Anterior cingulate cortex (tissue), 58 donors: ENCODE data around the gene SCN5A.
"Not testable (repeated sequence)": the region's sequence is repeated elsewhere in the genome, so short reads cannot be mapped to it uniquely, and the experiment has no call there.

Source experiments
- DNase-seq, 58 donors: peaks; one replicate each; lab custom pipeline; 2025; lab: John Stamatoyannopoulos, UW

The SCN5A gene

DNA sequence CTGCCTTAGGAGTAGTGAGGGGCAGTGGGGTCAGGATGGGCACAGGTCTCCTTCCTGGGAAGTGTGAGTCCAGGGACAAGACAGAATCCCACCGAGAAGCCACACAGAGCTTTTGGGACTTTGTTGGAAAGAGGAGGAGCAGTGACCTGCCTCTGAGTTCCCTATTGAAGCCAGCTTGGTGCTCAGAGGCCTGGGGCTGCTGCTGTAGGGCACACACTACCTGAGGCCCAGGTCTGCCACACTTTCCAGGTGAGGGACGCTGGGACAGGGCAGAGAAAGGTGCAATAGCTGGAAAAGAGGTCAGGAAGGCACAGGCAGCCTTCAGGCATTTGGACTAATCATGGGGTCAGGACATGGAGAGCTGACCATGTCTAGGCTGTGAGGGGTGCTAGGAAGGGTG lies 67.7 kb downstream of the SCN5A start:
- DNase-seq = no peak

DNA sequence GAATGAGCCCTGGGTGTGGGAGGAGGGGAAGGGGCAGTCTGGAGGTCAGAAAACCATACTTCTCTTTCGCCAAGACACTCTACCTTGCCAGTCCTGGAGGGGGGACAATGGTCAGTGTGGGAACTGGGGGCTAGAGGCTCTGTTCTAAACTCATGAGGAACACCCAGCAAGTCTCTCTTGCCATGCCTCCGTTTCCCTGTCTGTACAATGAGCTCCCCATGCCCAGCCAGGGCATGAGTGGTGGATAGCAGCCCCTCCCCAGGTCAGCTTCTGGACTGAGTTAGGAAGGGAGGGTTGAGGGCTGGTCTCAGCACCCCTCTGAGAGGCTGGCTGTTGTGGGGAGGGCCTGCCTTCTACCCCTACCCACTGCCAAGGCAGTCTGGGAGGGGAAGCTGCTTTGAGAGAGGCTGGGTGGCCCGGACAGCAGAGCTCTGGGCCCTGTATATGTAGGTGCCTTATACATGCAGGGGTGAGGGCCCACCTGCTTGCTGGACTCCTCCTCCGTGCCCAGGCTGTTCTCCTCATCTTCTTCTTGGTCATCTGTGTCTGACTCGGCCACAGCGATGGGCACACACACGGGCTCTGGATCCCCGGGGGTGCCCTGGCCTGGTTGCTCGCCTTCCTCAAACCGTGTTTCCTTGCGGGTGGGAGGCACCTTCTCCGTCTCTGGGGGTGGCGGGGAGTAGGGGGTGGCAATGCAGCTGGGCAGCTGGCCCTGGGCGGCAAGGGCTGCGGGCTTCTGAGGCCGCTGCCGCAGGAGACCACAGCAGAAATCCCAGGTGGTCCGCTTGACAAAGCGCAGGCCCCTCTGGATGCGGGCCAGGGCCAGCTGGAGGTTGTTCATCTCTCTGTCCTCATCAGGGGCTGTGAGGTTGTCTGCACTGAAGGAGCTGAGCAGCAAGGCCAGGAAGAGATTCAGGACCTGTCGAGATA lies 68.8 kb downstream of the SCN5A start:
- DNase-seq = no peak

DNA sequence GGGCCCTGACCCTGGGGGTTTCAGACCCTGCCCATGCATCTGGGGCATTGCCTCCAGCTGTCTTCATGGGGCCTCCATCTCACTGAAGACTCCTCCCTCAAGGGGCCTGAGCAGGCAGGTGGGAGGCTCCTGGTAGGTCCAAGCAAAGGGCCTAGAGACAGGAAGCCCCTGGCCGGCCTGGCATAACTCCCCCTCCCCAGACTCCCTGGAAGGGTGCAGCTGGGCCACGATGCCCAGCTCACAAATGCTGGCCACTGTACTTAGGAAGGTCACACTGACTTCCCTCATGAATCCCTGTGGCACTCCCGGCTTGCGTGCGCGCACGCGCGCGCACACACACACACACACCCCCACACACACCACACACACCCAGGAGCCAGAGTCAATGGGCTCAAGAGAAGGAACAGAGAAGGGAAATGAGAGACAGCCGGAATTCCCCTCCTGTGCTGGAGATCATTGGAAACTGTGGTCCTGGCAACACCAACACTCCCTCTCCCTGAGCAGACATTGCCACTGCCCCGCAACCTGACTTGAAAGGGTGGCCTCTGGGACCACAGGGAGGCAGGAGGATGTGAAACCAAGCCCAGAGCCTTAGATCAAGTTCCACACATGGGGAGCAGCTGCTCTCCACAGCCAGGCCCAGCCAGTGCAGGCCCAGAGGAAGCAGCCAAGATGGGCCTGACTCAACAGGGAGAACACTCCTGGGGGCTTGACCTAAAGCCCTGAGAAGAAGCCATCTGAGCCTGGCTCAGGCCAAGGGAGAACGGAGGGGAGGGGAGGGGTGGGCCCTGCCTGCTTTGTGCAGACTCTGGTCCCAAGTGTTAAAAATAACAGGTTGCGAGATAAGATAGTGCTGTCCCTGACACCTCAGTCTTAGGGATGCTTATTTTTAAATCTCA lies 69.7 kb downstream of the SCN5A start:
- DNase-seq = peak in 4 of 58 donors; percentile 3 to 34 (median 10)

DNA sequence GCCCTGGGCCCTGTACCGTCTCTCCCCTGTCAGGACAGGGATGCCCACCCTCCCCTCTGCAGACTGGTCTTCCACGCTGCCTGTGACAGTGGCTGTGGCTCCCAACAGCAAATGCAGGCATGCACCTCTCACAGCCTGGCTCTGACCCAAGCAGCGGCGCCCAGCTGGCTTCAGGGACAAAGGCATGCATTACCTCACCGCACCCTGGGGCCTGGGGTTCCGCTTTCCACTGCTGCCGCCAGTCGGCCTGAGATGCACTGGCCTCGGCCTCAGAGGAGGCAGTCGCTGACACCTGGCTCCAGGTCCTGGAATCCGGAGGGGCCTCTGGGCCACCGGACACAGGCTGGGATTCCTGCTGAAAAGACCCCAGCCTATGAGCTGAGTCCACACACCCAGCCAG lies 70.3 kb downstream of the SCN5A start:
- DNase-seq = peak in 2 of 58 donors; percentile 8 to 11

DNA sequence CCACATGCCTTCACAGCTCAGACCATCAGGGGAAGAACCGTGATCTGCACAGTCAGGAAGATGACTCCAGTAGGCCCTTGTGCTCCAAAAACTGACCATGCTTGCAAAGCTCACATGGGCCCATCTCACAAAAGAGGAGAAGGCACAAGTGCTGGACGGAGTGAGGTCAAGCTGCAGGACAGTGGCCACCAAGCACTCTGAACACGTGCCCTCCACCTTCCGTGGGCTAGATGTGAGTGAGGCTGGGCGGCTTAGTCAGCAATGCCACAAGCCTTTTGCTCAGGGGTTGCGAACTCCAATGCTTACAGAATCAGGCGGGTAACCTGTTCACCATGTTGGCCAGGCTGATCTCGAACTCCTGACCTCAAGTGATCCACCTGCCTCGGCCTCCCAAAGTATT lies 70.9 kb downstream of the SCN5A start:
- DNase-seq = no peak

DNA sequence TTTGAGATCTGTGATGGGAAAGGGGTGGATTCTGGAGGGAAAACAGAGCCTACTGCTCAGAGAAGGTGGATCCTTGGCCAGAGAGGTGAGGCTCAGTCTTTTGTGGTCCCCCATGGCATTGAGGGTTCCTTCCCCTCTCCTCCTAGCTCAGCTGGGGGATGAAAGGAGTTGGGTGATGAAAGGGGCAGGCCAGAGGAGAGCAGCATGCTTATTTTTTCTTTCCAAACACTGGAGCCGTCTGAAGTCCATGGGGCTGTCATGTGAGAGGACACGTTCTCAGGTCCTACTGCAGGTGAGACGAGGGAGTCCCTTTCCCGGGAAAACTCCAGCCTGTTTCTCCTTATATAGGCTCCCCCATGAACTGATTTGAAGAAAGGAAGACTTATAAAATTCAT lies 71.4 kb downstream of the SCN5A start:
- no peak for DNase-seq

DNA sequence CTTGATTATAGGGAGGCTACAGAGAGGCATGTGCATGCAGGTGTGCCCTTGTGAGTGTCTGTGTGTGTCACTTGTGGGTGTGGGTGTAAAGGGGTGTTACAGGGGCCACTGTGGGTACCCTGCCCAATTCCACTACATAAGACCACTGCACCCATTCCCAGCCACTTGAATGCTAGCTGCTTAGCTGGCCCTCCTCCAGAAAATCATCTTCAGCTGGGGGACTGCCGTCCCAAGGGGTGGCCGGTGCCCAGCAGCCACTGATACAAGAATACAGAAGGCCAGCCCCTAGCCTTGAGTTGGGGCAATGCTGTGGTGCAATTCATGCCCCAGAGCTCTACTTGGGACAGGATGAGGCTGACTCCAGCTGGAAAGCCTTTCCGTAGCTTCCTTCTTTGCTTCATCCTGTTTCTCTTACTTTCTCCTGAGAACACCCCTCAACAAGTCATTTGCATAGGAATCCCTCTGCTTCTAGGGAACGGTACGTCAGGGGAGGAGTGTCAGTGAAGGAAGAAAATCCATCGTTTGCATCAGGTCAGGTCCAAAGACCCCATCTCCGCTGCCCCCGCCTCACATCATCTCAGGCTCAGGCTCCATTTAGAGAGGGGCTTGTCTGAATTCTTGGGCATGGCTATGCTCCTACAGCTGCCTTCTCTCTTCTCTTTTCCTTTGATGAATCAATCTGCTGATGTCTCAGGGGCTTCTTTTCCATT lies 72.0 kb downstream of the SCN5A start:
- no peak for DNase-seq

DNA sequence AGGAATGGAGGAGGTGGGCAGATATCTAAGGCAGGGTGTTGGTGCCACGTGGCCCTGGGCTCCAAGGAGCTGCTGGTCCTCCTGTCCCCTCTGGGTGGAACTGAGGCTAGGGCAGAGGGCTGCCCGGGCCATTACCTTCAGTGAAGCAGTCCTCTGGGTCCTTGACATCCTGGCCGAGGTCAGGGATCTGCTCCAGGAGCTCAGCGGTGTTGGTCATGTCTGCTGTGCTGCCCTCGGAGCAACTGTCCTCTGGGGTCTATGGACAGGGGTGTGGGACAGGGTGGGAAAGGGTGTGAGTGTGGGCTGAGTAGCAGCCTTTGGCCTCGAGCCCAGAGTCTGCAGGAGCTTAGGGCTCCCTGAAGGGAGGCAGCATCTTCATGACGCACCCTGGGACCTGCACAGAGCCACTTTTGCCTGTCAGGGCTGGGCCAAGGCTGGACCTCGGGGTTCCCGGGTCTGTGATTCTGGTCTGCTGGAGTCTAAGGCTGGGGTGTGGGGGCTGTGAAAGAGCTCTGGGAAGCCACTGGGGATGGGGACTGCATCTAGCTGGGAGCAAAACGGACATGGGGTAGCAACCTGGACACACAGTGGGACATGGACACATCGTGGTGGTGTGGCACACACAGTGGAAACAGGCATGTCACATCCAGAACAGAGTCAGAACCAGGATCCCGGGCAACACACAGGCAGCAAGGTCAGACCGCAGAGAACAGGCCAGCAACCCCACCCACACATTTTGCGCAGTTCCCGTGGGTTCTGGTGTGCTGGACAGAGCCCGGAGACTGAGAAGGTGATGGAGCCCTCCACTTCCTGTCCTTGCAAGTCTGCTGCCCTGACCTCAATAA lies 72.7 kb downstream of the SCN5A start:
- no peak for DNase-seq

DNA sequence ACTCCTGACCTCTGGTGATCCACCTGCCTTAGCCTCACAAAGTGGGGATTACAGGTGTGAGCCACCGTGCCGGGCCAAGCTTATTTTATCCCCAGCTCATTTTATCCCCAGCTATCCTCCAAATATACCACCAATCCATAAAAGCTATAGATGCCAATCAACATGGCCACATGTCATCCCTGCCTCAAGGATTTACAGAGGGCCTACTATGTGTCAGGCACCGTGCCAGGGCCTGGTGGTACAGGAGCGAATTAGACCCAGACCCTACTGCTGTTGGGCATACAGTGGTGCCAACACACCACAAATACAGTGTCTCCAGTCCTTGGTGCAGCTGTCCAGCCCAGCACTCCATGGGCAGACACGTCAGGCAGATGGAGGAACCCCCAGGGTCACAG lies 73.4 kb downstream of the SCN5A start:
- no peak for DNase-seq

DNA sequence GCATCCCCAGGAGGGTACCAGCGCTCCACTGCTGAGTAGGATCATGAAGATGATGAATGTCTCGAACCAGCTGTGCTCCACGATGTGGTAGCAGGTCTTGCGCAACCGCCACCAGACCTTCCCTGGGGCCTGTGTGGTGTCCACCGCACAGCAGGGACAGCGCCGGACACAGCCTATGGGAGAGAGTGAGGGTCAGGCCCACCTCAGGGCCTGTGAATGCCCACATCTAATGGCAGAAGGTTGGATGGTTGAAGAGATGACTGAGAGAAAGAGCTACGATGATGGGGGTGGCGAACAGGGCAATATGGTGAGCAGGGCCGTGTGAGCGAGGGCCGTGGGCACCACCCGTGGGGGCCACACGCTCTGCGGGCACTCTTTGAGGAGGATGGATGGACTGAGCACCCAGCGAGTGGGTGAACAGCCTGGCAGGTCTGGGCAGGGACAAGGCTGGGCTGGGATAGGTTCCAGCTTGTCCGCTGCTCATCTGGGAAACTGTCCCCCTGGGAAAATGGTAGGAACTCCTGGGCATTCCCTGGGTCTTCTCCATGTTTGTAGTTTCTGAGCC lies 74.1 kb downstream of the SCN5A start:
- no peak for DNase-seq

DNA sequence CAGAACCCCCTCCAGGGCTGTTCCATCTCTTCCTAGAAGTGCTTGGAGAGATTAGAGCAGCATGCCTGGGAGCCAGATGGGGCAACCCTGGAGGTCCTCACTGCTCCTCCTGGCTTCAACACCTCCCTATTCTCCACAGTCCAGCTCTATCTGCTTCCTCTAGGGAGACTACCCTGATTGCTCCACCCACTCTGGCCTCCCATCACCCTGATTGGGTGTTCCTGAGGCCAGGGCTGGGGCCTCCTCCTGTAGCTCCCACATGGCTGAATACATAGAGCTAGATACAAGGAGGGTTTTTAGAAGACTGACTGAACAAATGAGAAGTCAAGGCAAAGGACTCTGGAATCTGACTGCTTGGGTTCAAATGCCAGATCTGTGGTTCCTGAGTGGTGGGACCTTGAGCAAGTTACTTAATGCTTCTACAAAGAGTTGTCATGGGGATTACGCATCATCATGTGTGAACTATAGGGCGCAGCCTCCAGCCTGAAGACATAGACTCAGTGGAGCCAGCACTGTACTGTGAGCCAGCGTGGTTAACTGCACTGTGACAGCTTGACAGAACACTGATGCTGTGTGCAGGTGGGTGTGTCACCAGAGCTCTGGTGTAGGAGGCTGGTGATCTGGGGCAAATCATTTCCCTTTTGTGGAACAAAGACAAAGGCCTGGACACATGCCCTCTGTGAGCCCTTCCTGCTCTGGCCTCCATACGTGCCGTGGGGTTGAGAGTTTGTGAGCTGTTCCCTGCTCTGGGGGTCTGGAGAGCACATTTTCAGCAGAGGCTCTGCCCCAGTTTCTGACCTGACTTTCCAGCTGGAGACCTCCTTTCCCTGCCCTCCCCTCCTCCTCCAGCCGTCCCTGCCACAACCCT lies 74.8 kb downstream of the SCN5A start:
- no peak for DNase-seq

DNA sequence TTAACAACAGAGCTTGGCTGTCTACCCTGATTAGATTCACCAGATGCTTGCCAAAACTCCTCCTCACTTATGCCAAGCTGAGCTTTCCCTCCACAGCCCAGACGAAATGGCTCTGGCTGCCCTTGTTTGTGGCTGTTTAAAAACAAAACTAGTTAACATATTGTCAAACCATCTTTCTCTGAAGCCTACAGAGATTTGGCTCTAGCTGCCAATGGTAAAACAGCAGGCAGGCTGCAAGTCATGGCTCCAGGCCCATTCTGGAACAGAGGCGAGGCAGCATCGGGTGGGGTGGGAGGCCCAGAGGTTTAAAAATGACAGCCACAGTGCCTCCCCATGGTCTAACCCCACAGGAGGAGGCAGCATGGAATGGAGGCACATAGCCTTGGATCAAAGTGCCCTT lies 75.9 kb downstream of the SCN5A start:
- peak in 11 of 58 donors; percentile 11 to 55 (median 21) for DNase-seq

DNA sequence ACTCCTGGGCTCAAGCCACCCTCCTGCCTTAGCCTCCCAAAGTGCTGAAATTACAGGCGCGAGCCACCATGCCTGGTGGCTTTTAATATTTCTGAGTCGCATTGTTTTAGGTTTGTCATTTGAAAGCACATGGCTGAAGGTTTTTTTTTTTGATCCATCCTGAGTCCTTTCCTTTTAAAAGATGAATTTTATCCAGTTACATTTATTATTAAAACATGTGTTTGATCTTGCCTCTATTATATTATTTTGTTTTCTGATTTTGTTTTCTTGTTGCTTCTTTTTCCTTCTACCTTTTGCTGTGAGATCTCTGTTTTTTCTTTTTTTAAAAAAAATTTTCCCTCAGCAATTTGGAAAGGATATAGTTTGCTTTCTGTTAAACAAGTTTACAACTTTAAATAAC lies 76.4 kb downstream of the SCN5A start:
- no peak for DNase-seq

DNA sequence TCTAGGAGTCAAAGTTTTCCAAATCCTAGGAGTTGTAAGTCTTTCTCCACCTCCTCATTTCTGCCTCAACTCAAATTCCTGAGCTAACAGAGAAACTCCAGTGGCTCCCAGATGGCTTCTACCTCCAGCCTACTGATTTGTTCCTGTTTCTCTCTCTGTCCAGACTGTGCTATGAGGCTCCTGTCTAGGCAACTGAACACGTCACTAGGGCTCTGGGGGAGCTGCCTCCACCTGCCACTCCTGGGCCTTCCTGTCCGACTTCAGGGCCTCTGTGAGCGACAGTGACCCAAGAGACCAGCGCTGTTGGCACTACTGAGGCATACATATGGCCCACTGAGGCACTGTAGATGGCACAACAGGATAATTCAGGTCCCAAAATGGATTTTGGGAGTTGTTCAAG lies 82.0 kb downstream of the SCN5A start:
- no peak for DNase-seq

DNA sequence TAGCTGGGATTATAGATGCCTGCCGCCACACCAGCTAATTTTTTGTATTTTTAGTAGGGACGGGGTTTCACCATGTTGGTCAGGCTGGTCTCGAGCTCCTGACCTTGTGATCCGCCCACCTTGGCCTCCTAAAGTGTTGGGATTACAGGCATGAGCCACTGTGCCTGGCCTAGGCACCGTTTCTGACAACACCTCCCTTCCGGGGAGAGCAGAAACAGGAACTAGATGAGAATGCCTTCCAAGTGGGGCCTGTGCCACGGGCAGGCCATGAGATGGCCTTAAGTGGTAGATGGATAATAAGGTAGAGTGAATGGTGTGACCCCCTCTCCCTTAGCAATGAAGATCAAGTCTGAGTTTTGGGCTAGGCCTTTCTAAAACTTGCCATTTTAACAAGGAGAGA lies 82.7 kb downstream of the SCN5A start:
- not testable (repeated sequence) for DNase-seq

DNA sequence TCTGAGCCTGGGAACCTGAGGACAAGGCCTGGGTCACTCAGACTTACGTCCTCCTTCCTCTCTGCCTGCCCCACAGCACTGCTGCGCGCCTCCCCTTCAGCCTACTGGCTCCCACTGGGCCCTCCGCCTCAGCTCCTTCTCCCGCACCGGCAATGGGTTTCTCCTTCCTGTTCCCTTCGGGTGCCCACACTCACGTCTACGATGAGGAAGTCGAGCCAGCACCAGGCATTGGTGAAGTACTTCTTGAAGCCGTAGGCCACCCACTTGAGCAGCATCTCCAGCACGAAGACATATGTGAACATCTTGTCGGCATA lies 83.3 kb downstream of the SCN5A start:
- DNase-seq = no peak

DNA sequence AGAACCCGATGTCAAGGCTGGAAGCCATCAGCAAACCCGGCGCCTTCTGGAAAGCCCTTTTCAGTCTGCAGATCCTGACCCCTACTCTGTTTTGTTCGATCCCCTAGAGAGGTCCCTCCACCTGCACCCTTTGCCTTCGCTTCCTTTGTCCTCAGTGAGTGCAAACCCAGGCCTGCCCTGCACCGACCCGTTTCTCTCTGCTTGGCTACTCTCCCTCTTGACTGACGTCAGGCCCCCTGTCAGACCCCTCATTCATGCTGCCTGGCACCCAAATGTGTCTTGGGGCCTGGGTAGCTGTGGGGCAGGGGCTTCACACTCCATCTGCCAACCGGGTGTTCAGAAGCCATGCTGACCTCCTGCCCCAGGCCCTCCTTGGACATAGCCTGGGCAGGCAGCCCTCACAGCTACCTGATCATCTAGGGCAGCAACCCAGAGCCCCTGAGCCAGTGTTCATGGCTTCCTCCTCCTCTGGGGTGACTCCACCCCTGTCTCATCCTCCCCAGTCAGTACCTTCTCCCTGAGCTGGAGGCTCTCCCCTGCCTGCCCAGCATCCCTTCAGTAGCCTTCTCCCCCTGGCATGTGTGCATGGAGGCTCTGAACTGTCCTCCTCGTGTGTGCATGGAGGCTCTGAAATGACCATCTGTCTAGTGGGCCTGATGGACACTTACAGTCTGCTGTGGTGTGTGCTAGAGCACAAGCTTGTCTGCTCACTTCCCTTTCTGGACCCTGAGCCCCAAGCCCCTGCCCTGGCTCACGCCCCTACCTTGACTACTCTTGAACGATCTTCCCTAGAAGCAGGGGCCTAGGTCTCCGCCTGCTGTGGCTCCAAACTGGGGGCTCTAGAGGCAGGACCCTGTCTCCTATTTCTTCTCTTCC lies 83.9 kb downstream of the SCN5A start:
- DNase-seq = no peak
